IMR-90 (cell line): ENCODE measurements around the gene SLN. TPM values are rescaled to one million over a fixed set of nuclear protein-coding genes. Genes with fewer than 3 reads are reported as not detected.
A peak's percentile ranks its signal among the peaks of the same experiment; 100 is the strongest.

Source experiments
- ATAC-seq: fragments of 200-7000 bp; cut with Tn5 transposase; 2 replicates; pipeline ENCODE4 v1.9.1; 2020; ENCODE audit warnings: low read depth, mild to moderate bottlenecking, moderate library complexity
- BruUV-seq: library from RNA; stranded (reverse); fragments of 400-500 nt; replicated peaks from 2 replicates; lab custom pipeline; 2021; lab: Mats Ljungman, UMichigan
- CTCF ChIA-PET: fragments of 300-600 bp; formaldehyde crosslinking; extraction: SDS; loops from one replicate; lab custom pipeline; 2021; ENCODE audit warnings: antibody characterized with exemption; lab: Yijun Ruan, JAX
- POLR2A ChIA-PET: fragments of 300-600 bp; sonication (Branson Sonifier 250); formaldehyde crosslinking; loops from one replicate; lab custom pipeline; 2022; ENCODE audit warnings: antibody characterized with exemption; ENCODE audit not compliant: unreplicated experiment; lab: Charles Lee
- DNase-seq: peaks from one replicate; pipeline ENCODE4 v3.0.0; 2013
- H2AFZ ChIP-seq: replicated peaks from 2 replicates; pipeline ENCODE3; 2013; ENCODE audit warnings: low read length, mild to moderate bottlenecking; ENCODE audit not compliant: poor library complexity
- H2AK5ac ChIP-seq: 2 replicates; pipeline ENCODE4 v1.6.1; 2013; ENCODE audit warnings: low read depth, low read length, inconsistent platforms
- H2AK9ac ChIP-seq: replicated peaks from 2 replicates; pipeline ENCODE3; 2013; ENCODE audit warnings: mild to moderate bottlenecking, low read depth, low read length, moderate library complexity; ENCODE audit not compliant: poor library complexity
- H2BK120ac ChIP-seq: 2 replicates; pipeline ENCODE4 v1.6.1; 2013; ENCODE audit warnings: low read depth, low read length, inconsistent platforms
- H2BK15ac ChIP-seq: 3 replicates; pipeline ENCODE4 v1.6.1; 2013; ENCODE audit warnings: low read depth, low read length, inconsistent platforms
- H2BK20ac ChIP-seq: 2 replicates; pipeline ENCODE4 v1.6.1; 2013; ENCODE audit warnings: low read depth, mild to moderate bottlenecking, inconsistent platforms, low read length, moderate library complexity
- H2BK5ac ChIP-seq: 2 replicates; pipeline ENCODE4 v1.6.1; 2013; ENCODE audit warnings: mild to moderate bottlenecking, low read depth, low read length, inconsistent platforms; ENCODE audit not compliant: poor library complexity, severe bottlenecking
- H3K14ac ChIP-seq: replicated peaks from 2 replicates; pipeline ENCODE4 v1.6.1; 2013; ENCODE audit warnings: low read depth, low read length, inconsistent platforms
- H3K18ac ChIP-seq: 2 replicates; pipeline ENCODE4 v1.6.1; 2013; ENCODE audit warnings: low read depth, low read length, control low read depth
- H3K23ac ChIP-seq: 2 replicates; pipeline ENCODE4 v1.6.1; 2013; ENCODE audit warnings: low read depth, low read length, inconsistent platforms
- H3K27ac ChIP-seq: 2 replicates; pipeline ENCODE4 v1.5.1; 2013; ENCODE audit warnings: mild to moderate bottlenecking, control low read depth, low read length; ENCODE audit not compliant: insufficient read depth
- H3K27me3 ChIP-seq: 2 replicates; pipeline ENCODE4 v1.6.1; 2013; ENCODE audit warnings: low read length; ENCODE audit not compliant: control insufficient read depth, insufficient read depth
- H3K36me3 ChIP-seq: 2 replicates; pipeline ENCODE4 v1.6.1; 2013; ENCODE audit warnings: low read length, mixed read lengths; ENCODE audit not compliant: control insufficient read depth, insufficient read depth
- H3K4ac ChIP-seq: 2 replicates; pipeline ENCODE4 v1.6.1; 2013; ENCODE audit warnings: low read depth, low read length, inconsistent platforms
- H3K4me1 ChIP-seq: 2 replicates; pipeline ENCODE4 v1.6.1; 2013; ENCODE audit warnings: low read length, mixed read lengths; ENCODE audit not compliant: control insufficient read depth, insufficient read depth
- H3K4me2 ChIP-seq: 2 replicates; pipeline ENCODE4 v1.6.1; 2013; ENCODE audit warnings: low read depth, mild to moderate bottlenecking, control low read depth, low read length, moderate library complexity
- H3K4me3 ChIP-seq: 2 replicates; pipeline ENCODE4 v1.5.1; 2013; ENCODE audit warnings: low read depth, mild to moderate bottlenecking, control low read depth, low read length, moderate library complexity; ENCODE audit not compliant: insufficient read depth
- H3K56ac ChIP-seq: 2 replicates; pipeline ENCODE4 v1.6.1; 2013; ENCODE audit warnings: low read length, inconsistent platforms; ENCODE audit not compliant: insufficient read depth; ENCODE audit errors: extremely low read depth
- H3K79me1 ChIP-seq, 2 experiments: 2 replicates each; pipeline ENCODE4 v1.6.1; 2013; ENCODE audit warnings: low read length in 2 of 2, inconsistent platforms in 1 of 2, low read depth in 1 of 2
- H3K9ac ChIP-seq: 2 replicates; pipeline ENCODE4 v1.6.1; 2013; ENCODE audit warnings: low read depth, low read length, control low read depth
- H3K9me1 ChIP-seq: 2 replicates; pipeline ENCODE4 v1.6.1; 2013; ENCODE audit warnings: low read length, inconsistent platforms; ENCODE audit not compliant: insufficient read depth
- H3K9me3 ChIP-seq: 2 replicates; pipeline ENCODE4 v1.6.1; 2013; ENCODE audit warnings: low read length; ENCODE audit not compliant: control insufficient read depth, insufficient read depth
- H4K20me1 ChIP-seq: 2 replicates; pipeline ENCODE4 v1.6.1; 2013; ENCODE audit warnings: low read length, inconsistent platforms; ENCODE audit not compliant: insufficient read depth
- H4K5ac ChIP-seq: 2 replicates; pipeline ENCODE4 v1.6.1; 2013; ENCODE audit warnings: mild to moderate bottlenecking, low read depth, low read length, control low read depth
- H4K8ac ChIP-seq, 2 experiments: 2 replicates each; pipeline ENCODE4 v1.6.1; 2013; ENCODE audit warnings: low read depth in 2 of 2, low read length in 2 of 2, control low read depth in 1 of 2, inconsistent platforms in 1 of 2
- H4K91ac ChIP-seq: 2 replicates; pipeline ENCODE4 v1.6.1; 2013; ENCODE audit warnings: low read depth, low read length, inconsistent platforms; ENCODE audit not compliant: insufficient read depth
- BHLHE40 ChIP-seq: fragments of 150-350 bp; IDR thresholded peaks from 2 replicates; pipeline ENCODE4 v1.6.1; 2016; ENCODE audit warnings: mild to moderate bottlenecking, low read depth, low read length
- CEBPB ChIP-seq: IDR thresholded peaks from 2 replicates; pipeline ENCODE4 v1.6.1; 2012; ENCODE audit warnings: low read depth, low read length, improper control_type of control experiment
- CHD1 ChIP-seq: IDR thresholded peaks from 2 replicates; pipeline ENCODE4 v1.6.1; 2012; ENCODE audit warnings: low read depth, low read length, improper control_type of control experiment
- CTCF ChIP-seq: conservative IDR thresholded peaks from 2 replicates; pipeline ENCODE4 v1.5.1; 2012; ENCODE audit warnings: mild to moderate bottlenecking, low read depth, low read length, improper control_type of control experiment
- ELK1 ChIP-seq: fragments of 150-350 bp; IDR thresholded peaks from 2 replicates; pipeline ENCODE4 v1.6.1; 2016; ENCODE audit warnings: low read depth, mild to moderate bottlenecking, low read length, moderate library complexity, borderline replicate concordance
- FOS ChIP-seq: fragments of 150-350 bp; IDR thresholded peaks from 2 replicates; pipeline ENCODE4 v1.6.1; 2016; ENCODE audit warnings: low read depth, low read length
- MAFK ChIP-seq: IDR thresholded peaks from 2 replicates; pipeline ENCODE4 v1.6.1; 2012; ENCODE audit warnings: low read depth, low read length, improper control_type of control experiment
- MAZ ChIP-seq: IDR thresholded peaks from 2 replicates; pipeline ENCODE4 v1.6.1; 2012; ENCODE audit warnings: low read depth, mild to moderate bottlenecking, low read length, improper control_type of control experiment, moderate library complexity, borderline replicate concordance
- MXI1 ChIP-seq: IDR thresholded peaks from 2 replicates; pipeline ENCODE4 v1.6.1; 2012; ENCODE audit warnings: low read depth, mild to moderate bottlenecking, low read length, moderate library complexity, borderline replicate concordance
- NFE2L2 ChIP-seq: fragments of 150-350 bp; IDR thresholded peaks from 2 replicates; pipeline ENCODE4 v1.6.1; 2016; ENCODE audit warnings: low read depth, mild to moderate bottlenecking, low read length
- POLR2A ChIP-seq: IDR thresholded peaks from 2 replicates; pipeline ENCODE4 v1.6.1; 2012; ENCODE audit warnings: mild to moderate bottlenecking, low read depth, low read length
- RAD21 ChIP-seq: IDR thresholded peaks from 2 replicates; pipeline ENCODE4 v1.6.1; 2012; ENCODE audit warnings: low read length, improper control_type of control experiment
- RCOR1 ChIP-seq: IDR thresholded peaks from 2 replicates; pipeline ENCODE4 v1.6.1; 2012; ENCODE audit warnings: mild to moderate bottlenecking, low read length, improper control_type of control experiment; ENCODE audit not compliant: insufficient replicate concordance
- RFX5 ChIP-seq: IDR thresholded peaks from 2 replicates; pipeline ENCODE4 v1.8.0; 2012; ENCODE audit warnings: low read depth, mild to moderate bottlenecking, low read length, moderate library complexity
- SMC3 ChIP-seq: fragments of 150-350 bp; IDR thresholded peaks from 2 replicates; pipeline ENCODE4 v1.6.1; 2016; ENCODE audit warnings: low read depth, mild to moderate bottlenecking, antibody characterized with exemption, low read length, moderate library complexity
- USF2 ChIP-seq: fragments of 150-350 bp; IDR thresholded peaks from 2 replicates; pipeline ENCODE4 v1.6.1; 2017; ENCODE audit warnings: mild to moderate bottlenecking, antibody characterized with exemption, low read length, low read depth
- WGBS, 2 experiments: methylation state at CpG; one replicate each; pipeline versions ENCODE4 v1.1.5 to v1.1.7; 2013; ENCODE audit warnings: missing lambda C conversion rate in 2 of 2; ENCODE audit not compliant: insufficient read length in 1 of 2; ENCODE audit errors: extremely low coverage in 2 of 2; 5-methylcytosine and 5-hydroxymethylcytosine counted together
- dilution Hi-C: fragments of 300-500 bp; cut with HindIII; formaldehyde crosslinking; loops from one replicate; pipeline ENCODE4 v1.14.3; 2018; ENCODE audit warnings: low sequenced_read_pairs; ENCODE audit not compliant: unreplicated experiment
- in situ Hi-C: fragments of 300-500 bp; cut with MboI; formaldehyde crosslinking; loops from 3 replicates; pipeline ENCODE4 v1.14.3; 2019; ENCODE audit warnings: low sequenced_read_pairs, inconsistent platforms, mixed read lengths
- intact Hi-C: fragments of 100-400 bp; cut with micrococcal nuclease; formaldehyde crosslinking; loops from 2 replicates; pipeline ENCODE4 v1.10.0; 2022
- polyA plus RNA-seq, 3 experiments: library from polyadenylated mRNA; depleted of rRNA; stranded (reverse); fragments of >200 nt; gene quantifications; 2 replicates each; pipeline ENCODE4 v1.2.3, GENCODE V29; 2012; ENCODE audit warnings: low replicate concordance in 1 of 3
- total RNA-seq: library from RNA; depleted of rRNA; stranded (reverse); fragments of >200 nt; gene quantifications from 2 replicates; pipeline ENCODE4 v1.2.3, GENCODE V29; 2012

Gene SLN
- total and polyA plus RNA-seq, 2 of the 4 experiments (the other 2 are of a cell fraction), result not detected

DNA sequence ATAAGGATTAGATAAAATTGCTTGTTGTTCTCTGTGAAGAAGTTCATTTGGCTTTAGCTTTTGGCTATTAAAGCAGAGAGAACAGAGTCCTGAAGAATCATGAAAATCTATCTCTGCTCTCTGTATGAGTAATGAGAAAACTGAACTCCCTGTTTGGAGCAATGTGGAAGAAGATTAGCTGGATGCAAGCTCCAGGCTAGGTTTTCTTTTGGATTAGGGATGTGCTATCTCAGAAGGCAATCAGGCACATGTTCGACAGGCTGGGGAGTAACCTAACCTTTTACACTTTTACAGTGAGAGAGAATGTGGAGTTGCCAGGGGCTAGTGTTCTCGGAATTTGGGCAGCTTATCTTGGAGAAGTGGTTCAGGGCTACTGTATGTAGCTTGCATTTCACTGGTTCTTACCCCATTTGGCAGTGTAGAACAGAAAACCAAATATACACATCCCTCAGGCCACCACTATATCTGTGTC, 8.5 kb upstream of the SLN start:
- H3K4me2 ChIP-seq, result no peak overlapping the region
- no peak overlapping the region for H3K56ac ChIP-seq
- dilution Hi-C loops (no loop called here), intact Hi-C loops (no loop called here), in situ Hi-C loops (no loop called here)
- H3K9me3 ChIP-seq, result no peaks in the 10 kb centered on the region
- no peak overlapping the region for H4K5ac ChIP-seq
- DNase-seq (no peak), ATAC-seq (peak; percentile 14; the same call in 1 of the 2 replicates)
- H2AK5ac ChIP-seq, result no peak overlapping the region
- no peak overlapping the region for H2BK120ac ChIP-seq
- H2AFZ ChIP-seq, result no peak overlapping the region
- CTCF ChIA-PET, result interaction anchor here (0.6 kb wide), 1 partner anchor 393 kb away, joined by 3 read pairs; no protein-coding TSS in a partner anchor
- H3K4me3 ChIP-seq, result no peak overlapping the region
- H3K9me1 ChIP-seq, result no peaks in the 10 kb centered on the region
- no CpG with 5 or more reads among the region's 2 CpGs for WGBS, 2 experiments
- H2AK9ac ChIP-seq, result no peak overlapping the region
- H3K18ac ChIP-seq, result no peak overlapping the region
- H3K4ac ChIP-seq, result no peak overlapping the region
- H4K20me1 ChIP-seq, result no peaks in the 10 kb centered on the region
- H3K23ac ChIP-seq, result no peak overlapping the region
- H3K4me1 ChIP-seq, result no peaks in the 10 kb centered on the region
- BruUV-seq, result no TSS peak
- POLR2A ChIA-PET, result no interaction called here
- no peaks in the 10 kb centered on the region for H3K79me1 ChIP-seq
- peaks cover 12% of the 10 kb centered on the region; the same call in 1 of the 2 replicates for H3K27me3 ChIP-seq
- H3K14ac ChIP-seq, result no peak overlapping the region
- no peak overlapping the region for H4K91ac ChIP-seq
- no peak overlapping the region for H2BK20ac ChIP-seq
- no peak overlapping the region for H3K9ac ChIP-seq
- no peak overlapping the region for H2BK5ac ChIP-seq
- no peak overlapping the region for H2BK15ac ChIP-seq
- TF ChIP-seq RAD21 (no peak), RFX5 (no peak), POLR2A (no peak), CTCF (no peak), SMC3 (no peak), CHD1 (no peak), NFE2L2 (no peak), USF2 (no peak), MAFK (no peak), CEBPB (no peak), MXI1 (no peak), RCOR1 (no peak), ELK1 (no peak), FOS (no peak), BHLHE40 (no peak), MAZ (no peak)
- no peak overlapping the region for H4K8ac ChIP-seq
- H3K27ac ChIP-seq, result no peak overlapping the region
- H3K36me3 ChIP-seq, result no peaks in the 10 kb centered on the region
